SK-N-MC (cell line): Measurements from ENCODE around the gene NELFB.

Experiments used
- EZH2 ChIP-seq: fragments of 200-600 bp; sonication (generic); IDR thresholded peaks from one replicate; pipeline ENCODE4 v1.6.1; 2017; ENCODE audit warnings: antibody characterized with exemption
- FOXP2 ChIP-seq: optimal IDR thresholded peaks from 2 replicates; pipeline ENCODE3; 2011; ENCODE audit warnings: mild to moderate bottlenecking, moderate library complexity; ENCODE audit not compliant: insufficient read depth; ENCODE audit errors: extremely low read length, control extremely low read depth
- POLR2AphosphoS5 ChIP-seq: IDR thresholded peaks from 2 replicates; pipeline ENCODE4 v1.6.1; 2012; ENCODE audit warnings: mild to moderate bottlenecking, low read depth, low read length, borderline replicate concordance

DNA sequence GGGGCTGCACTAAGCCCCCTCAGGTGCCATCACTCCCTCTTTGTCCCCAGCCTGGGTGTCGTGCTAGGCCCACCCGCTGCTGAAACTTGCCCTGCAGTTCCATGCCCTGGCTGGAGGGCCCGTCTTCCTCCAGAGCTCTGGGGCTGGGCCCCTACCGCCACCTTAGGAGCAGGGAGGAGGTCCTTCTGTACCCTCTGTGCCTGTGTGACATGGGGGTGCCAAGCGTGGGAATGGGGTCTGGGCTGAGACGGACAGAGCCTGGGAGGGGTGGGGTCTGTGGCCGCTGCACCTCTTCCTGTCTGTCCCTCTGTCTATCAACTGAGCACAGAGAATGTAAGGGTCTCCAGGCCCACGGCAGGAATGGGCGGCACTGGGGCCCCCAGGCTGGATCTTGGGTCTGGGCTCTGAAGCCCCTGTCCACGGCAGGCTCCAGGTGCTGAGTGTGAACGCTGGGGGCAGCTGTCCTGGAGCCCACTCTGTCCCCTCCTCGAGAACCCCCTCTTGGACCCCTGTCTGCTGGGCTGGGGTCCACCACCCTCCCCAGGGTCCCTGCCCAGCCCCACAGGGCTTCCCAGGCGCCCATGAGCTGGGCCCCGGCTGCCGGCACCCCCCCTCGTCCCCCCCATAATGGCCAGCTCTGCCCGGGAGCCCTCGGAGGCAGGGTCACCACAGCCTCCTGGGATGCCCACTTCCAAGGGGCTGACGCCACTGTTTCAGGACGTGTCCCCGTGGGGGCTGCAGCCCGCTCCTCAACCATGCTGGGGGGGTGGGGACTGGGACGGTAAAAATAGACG lies 62.8 kb downstream of the NELFB start:
- TF ChIP-seq POLR2AphosphoS5 (no peak), EZH2 (no peak), FOXP2 (no peak)
